HG03432 (cell line): Measurements from ENCODE around the gene DPH7.
A peak's percentile ranks its signal among the peaks of the same experiment; 100 is the strongest.
"Not testable (repeated sequence)": the region's sequence is repeated elsewhere in the genome, so short reads cannot be mapped to it uniquely, and the experiment has no call there.

Experiments used
- ATAC-seq: cut with Tn5 transposase; IDR thresholded peaks from one replicate; pipeline ENCODE4 v1.9.1; 2021; ENCODE audit warnings: mild to moderate bottlenecking, moderate library complexity; ENCODE audit not compliant: unreplicated experiment

DPH7 gene

DNA sequence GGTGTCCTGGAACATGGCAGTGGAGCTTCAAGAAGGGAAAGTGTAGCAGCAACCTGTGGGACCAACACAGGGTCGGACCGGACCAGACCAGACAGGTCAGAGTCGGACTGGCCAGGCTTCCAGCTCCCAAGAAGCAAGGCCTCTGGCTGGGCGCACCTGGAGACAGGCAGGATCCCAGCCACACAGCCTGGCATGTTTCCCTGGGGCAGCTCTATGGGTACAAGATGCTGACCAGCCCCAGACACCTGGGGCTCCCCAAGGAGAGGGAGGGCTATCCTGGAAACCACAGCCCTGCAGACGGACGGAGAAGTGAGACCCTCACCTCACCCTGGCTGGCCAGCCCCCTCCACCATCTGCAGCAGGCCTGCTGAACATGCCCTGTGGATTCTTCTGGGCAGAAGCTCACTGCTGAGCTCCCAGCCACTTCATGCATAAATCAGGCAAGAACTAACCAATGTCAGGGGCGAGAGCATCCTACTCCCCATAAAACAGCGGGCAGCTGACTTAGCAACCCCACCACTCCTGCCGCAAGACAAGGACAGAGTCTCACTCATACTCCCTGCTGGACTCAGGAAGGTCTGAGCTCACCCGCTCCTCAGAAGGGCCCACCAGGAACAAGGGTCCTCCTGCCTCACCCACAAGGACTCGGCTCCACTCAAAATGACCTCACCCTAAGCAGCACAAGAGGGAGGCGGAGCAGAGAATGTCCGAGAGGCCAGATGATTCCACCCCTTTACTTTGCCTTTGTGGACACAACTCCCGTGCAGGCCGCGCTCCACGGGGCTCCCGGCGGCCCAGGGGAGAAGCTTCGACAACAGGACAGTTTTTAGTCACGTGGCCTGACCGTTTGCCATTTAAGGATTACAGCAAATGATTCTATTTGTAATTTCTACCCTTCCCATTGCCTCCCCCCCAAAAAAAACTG is 2.9 kb upstream of the DPH7 start:
- ATAC-seq = no peak

DNA sequence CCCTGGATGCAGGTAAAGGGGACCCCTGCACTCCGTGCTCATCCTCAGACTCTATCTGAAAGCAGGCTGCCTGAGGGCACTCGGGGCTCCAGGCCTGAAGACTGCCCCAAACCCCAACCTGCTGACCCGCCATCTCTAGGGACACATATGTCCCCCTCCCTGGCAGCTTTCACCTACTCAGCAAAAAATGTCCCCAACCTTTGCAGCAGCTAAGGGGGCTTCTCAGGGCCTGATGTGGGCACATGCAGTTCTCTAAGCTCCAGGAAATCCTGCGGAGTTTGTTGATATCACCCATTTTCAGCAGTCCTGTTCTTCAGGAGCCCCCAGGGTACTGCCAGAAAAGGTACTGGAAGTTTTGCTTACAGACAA is 2.2 kb upstream of the DPH7 start:
- ATAC-seq = no peak

DNA sequence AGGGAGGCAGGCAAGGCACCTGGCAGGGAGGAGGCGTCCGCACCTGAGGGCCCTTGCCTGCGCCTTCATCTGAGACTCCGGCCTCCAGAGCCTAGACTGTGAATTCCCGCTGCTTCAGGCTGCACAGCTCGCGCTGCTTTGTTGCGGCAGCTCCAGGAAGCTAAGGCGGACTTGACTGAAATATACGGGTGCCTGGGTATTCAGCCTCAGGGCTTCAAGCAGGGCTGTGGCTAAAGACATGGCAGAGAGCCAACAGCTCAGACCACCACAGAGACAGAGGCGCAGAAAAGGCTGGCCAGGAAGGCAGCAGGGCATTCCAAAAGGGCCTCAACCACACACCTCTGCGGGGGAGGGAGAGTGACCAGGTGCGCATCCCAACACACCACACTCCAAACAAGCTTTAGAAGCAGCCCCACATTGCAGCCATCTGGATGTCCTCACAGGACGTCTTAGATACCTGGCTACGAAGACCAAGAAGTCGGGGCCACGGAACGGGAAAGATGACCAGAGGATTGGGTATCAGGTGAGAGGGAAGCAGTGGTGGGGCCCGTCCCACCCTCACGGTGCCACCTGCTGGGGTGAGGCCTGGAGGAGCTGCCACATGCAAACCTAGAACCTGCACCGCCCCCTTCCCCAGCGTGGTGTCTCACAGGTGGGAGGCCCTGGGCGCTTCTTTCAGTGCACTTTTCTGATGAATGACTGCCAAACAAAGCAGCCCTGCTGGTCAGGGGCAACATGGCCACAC is 1.7 kb upstream of the DPH7 start:
- ATAC-seq = no peak

DNA sequence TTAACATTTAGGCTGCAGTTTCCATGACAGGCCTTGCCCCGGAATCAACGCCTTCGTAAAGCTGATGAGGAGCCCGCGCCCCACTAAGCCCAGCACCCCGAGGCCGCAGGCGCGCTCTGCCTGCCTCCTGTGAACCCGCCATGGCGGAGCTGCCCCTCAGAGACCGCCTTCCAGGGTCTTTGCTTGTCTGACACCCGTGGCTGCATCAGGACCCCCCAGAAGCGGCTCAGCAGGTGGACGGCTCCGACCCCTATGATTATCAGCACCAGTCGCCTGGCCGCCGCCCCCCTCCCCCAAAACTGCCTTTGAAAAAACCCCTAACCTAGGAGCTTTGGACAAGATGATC is 507 bp upstream of the DPH7 start:
- no peak for ATAC-seq

DNA sequence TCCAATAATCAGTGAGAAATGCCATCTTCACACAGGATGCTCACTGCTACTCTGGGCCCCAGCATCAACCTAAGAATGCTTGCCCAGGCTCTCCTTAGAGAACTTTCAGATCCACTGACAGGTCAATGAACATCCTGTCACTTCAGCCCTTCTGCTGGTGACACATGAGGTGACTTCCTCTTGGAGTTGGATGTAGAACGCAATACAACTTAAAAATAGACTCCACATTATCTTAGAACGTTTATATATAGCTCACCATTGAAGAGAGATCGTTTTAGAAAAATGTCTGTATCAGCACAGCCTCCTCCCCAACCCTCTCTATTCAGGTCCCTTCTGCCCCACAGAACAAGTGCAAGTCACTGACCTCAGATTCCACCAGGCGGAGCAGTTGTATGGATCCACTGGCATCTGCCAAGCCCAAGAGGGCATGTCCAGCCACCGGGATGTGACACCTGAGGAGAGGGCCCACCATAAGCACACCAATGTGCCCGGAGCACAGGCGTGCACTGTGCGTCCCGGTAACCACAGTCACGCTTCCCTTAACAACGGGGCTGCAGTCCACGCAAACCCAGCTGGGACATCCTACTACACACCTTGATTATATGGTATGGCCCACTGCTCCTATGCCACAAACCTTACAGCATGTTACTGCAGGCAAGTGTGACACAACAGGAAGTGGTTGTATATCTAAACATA is 2.9 kb downstream of the DPH7 start:
- ATAC-seq = no peak

DNA sequence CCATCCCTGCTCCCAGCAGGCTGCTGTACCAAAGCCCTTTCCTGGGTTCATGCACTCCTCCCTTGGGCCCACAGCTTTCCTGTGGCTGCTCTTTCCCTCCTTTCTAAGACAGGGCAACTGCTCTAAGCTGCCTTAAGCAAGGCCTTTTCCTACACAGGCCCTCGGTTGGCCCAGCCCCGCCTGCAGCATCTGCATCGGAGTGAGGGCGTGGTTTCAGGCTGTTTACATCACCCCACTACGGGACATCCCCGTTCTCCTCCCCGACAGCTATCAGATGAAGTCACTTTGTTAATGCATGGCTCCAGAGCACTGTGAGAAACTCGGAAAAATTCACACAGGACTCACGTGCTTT is 3.4 kb downstream of the DPH7 start:
- no peak for ATAC-seq

DNA sequence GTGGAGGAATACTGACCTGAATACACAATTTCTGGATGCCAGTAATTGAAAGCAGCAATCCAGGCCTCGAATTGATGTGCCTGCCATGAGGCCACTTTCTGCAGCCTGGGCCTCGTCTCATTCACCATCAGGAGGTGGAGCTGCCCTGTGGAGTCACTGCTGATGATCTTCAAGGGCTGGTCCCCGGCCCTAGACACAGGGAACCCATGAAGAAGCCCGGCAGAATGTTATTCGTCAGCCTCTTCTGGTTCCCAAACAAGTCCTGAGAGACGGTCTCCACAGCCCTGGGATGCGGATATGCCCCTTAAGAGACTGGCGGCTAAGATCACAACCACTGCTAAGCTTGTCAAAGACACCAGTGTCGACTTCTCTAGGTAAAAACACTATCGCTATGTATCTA is 4.5 kb downstream of the DPH7 start:
- no peak for ATAC-seq

DNA sequence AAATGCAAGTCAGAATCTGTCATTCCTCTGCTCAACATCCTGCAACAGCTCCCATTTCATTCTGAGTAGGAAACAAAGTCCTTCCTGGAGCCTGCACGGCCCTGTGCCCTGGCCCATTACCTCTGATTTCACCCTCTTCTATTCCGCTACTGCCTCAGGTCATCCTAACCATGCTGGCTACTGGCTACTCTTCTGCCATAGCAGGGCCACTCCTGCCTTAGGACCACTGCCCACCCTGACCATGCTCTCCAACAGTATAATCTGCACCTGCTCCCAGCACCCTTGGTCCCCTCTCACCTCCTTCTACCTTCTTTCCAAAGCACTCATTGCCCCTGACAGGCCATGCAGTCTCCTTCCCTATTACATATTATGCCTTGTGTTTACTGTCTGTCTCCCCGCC is 8.2 kb downstream of the DPH7 start:
- ATAC-seq = no peak

DNA sequence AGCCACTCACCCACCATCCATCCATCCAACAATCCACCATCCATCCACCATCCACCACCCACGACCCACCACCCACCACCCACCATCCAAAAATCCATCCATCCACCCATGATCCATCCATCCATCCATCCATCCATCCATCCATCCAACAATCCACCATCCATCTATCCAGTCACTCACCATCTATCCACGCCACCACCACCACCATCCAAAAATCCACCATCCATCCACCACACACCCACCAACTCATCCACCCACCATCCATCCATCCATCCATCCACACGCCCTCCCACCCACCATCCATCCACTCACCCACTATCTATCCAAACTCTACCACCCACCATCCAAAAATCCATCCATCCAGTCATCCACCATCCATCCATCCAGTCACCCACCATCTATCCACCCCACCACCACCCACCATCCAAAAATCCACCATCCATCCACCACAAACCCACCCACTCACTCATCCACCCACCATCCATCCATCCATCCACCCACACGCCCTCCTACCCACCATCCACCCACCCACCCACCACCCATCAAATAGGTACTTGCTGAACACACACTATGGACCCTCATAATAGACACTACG is 9.0 kb downstream of the DPH7 start:
- ATAC-seq = no peak

DNA sequence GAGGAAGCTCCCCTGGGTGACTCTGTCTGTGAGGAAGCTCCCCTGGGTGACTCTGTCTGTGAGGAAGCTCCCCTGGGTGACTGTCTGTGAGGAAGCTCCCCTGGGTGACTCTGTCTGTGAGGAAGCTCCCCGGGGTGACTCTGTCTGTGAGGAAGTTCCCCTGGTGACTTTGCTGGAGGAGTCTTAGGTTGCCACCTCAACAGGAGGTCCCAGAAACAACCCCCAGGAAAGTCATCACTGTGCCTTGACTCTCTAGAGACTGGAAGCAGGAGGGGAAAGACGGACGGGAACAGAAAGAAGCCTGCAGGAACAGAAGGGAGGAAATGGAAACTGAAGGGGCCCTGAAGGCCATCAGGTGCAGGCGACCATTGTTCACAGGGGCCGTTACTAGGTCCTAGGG is 10.3 kb downstream of the DPH7 start:
- not testable (repeated sequence) for ATAC-seq

DNA sequence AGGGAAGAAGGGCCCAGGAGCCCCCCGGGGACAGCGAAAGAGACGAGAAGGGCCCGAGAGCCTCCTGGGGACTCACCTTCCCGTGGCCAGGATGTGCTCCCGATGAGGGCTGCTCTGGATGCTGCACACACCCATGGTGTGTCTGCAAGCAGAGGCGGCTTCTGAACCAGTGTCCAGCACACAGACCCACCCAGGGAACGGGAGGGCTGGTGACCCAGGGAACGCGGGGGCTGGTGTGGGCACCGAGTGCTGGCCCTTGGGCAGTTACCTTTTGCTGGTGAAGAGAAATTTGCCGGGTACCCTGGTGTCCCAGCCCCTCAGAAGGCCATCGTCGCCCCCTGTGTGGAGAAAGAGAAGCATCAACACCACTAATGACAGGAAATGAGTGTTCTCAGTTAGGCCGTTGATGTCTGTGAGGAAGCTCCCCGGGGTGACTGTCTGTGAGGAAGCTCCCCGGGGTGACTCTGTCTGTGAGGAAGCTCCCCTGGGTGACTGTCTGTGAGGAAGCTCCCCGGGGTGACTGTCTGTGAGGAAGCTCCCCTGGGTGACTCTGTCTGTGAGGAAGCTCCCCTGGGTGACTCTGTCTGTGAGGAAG is 13.8 kb downstream of the DPH7 start:
- ATAC-seq = no peak

DNA sequence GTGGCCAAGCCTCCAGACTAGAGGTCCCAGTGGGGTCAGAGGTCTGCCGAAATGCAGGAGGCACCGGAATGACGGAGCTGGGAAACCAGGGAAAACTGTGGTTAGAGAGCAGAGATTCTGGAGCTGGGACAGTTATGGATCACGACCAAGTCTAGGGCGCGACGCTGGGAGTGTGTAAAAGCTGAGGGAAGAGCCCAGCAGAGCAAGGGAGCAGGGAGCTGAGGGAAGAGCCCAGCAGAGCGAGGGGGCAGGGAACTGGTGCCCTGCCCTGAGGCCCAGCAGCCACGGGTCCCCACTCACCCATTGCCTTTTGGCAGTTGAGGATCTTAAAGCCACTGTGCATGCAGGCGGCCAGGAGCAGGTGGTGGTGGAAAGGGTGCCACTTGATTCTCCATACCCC is 14.6 kb downstream of the DPH7 start:
- no peak for ATAC-seq

DNA sequence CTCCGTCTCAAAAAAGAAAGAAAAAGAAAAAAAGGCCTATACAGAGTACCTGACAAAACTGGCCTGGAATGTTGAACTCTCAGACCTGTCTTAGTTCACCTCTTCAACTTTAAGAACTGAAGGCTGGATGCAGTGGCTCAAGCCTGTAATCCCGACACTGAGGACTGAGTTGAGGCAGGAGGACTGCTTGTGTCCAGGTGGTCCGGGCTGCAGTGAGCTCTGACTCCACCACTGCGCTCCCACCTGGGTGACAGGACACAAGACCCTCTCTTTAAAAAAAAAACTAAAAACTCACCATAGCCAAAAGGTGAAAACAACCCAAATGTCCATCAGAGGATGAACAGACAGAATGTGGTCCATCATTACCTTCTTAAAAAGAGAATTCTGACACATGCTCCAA is 20.6 kb downstream of the DPH7 start:
- no peak for ATAC-seq

DNA sequence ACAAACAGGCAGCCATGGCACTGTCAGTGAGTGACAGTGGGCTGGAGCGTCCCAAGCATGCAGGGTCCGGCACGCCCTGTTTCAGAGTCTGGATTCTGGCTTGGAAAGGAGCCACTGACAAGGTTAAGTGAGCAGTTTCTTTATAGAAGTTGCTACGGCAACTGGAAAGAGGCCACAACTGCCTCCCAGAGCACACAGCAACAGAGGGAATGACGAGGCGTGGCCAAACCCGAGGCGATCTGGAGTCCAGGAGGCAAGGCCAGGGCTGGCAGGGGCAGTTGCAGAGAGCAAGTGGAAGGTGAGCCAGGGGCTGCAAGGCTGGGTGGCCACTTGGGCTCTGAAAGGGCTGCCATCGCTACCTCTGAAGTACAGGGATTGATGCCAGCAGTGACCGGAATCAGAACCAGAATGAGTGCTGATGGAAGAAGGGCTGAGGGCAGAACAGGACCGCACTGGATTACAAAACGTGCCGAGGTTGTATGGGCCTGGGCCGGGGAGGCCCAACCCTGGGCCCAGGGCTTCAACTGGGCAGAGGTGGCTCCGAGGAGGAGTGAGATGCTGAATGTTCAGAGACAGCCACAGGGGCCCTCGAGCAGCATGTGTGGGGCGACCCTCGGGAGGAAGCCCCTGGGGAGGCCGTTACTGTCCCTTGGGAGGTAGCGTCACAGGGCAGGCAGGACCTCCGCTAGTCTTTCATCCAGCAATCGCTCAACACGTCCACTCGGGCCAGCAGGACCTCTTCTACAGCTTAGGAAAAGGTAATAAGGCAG is 22.5 kb downstream of the DPH7 start:
- ATAC-seq = no peak

DNA sequence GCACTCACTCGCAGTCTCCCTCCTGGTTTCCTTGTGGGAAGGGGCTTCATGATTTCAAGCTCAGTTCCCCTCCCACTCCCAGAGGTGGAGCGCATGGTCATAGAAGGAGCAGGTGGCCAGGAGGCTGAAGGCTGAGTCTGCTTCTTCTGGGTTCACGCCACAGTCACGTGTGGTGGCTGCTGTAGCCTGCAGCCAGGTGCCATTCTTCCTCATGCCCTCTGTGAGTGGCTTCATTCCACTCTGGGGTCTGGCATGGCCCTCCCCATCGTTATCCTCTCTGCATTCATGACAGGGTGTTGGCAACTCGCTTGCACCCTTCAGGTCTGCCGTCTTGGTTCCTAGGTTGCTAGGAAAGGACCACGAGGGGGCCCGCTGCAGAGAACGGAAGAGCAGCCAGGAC is 23.5 kb downstream of the DPH7 start:
- no peak for ATAC-seq

DNA sequence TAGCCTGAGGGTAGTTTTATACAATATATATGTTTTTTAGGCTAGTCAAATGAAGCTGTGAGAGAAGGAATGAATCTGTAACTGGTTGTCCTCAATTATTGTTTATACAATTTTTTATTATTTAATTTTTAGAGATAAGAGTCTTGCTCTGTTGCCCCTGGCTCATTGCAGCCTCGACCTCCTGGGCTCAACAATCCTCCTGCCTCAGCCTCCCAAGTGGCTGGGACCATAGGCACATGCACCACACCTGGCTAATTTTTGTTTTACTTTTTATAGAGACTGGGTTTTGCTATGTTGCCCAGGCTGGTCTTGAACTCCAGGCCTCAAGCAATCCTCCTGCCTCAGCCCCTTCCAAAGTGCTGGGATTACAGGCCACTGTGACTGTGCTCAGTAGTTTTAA is 24.4 kb downstream of the DPH7 start:
- ATAC-seq = no peak

DNA sequence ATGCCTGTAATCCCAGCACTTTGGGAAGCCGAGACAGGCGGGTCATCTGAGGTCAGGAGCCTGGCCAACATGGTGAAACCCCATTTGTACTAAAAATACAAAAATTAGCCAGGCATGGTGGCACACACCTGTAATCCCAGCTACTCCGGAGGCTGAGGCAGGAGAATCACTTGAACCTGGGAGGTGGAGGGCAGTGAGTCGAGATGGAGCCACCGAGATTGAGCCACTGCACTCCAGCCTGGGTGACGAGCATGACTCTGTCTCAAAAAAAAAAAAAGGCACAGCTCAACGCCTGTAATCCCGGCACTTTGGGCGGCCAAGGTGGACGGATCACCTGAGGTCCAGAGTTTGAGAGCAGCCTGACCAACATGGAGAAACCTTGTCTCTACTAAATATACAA is 25.1 kb downstream of the DPH7 start:
- not testable (repeated sequence) for ATAC-seq

DNA sequence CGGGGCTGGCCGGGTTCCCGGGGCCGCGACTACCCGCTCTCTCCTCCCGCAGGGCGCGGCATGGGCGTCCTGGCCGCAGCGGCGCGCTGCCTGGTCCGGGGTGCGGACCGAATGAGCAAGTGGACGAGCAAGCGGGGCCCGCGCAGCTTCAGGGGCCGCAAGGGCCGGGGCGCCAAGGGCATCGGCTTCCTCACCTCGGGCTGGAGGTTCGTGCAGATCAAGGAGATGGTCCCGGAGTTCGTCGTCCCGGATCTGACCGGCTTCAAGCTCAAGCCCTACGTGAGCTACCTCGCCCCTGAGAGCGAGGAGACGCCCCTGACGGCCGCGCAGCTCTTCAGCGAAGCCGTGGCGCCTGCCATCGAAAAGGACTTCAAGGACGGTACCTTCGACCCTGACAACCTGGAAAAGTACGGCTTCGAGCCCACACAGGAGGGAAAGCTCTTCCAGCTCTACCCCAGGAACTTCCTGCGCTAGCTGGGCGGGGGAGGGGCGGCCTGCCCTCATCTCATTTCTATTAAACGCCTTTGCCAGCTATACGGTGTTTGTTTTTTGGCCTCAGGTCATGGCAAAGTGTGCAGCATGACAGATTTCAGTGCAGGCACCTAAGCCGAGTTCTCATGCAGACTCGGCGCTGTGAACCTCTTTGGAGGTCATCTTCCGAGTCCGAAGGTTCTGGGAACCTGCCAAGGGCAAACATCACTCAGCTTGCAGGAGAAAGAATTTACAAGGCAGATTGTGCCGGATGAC is 26.5 kb downstream of the DPH7 start:
- ATAC-seq = peak; percentile 33

DNA sequence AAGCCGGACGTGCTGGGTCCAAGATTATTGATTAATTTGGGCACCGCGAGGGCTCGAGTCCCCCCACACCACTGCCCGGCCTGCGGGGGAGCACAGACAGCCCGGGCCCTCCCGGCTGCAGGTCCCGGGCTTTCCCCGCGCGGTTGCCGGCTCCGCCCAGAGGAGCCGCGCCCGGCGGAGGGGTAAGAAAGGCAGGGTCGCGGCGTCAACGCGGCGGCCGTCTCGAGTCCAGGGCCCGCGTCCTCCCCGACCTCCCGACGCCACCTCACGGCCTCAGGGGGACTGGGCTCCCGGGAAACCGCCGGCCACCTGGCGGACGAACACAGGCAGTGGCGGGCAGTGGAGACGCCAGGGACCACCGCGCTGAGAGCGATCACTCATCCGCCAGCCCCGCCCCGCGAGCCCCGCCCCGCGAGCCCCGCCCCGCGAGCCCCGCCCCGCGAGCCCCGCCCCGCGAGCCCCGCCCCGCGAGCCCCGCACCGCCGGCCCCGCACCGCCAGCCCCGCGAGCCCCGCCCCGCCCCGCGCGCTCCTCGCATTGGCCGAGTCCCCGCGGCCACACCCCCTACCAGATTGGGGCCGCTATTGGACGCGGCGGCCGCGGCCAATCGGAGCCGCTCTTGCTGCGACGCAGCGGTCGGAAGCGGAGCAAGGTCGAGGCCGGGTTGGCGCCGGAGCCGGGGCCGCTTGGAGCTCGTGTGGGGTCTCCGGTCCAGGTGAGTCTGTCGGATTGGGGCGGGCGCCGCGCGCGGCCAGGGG is 27.3 kb downstream of the DPH7 start, which contains the start of gene MRPL41:
Gene MRPL41, plus strand, starts transcription at position 616 of the 758 bp plus-strand sequence. CDS start 203 bp downstream, outside the sequence.
- peak; percentile 87 for ATAC-seq
